Muscle of leg (tissue), 11 donors: Measurements from ENCODE around the gene ACP4. TPM values are rescaled to one million over a fixed set of nuclear protein-coding genes. Genes with fewer than 3 reads are reported as not detected.
A peak's percentile ranks its signal among the peaks of the same experiment; 100 is the strongest.

Experiments
- DNase-seq: peaks from one replicate; pipeline ENCODE4 v3.0.0; 2013
- H3K27ac ChIP-seq: one replicate; pipeline ENCODE4 v1.5.1; 2013; ENCODE audit warnings: mild to moderate bottlenecking, low read length, control low read depth
- H3K27me3 ChIP-seq: one replicate; pipeline ENCODE4 v1.6.1; 2013; ENCODE audit warnings: low read length; ENCODE audit not compliant: control insufficient read depth, insufficient read depth
- H3K36me3 ChIP-seq: one replicate; pipeline ENCODE4 v1.6.1; 2013; ENCODE audit warnings: low read length; ENCODE audit not compliant: control insufficient read depth, insufficient read depth
- H3K4me1 ChIP-seq: one replicate; pipeline ENCODE4 v1.6.1; 2013; ENCODE audit warnings: low read length; ENCODE audit not compliant: control insufficient read depth, insufficient read depth
- H3K4me3 ChIP-seq: one replicate; pipeline ENCODE4 v1.5.1; 2013; ENCODE audit warnings: low read length, control low read depth
- H3K9me3 ChIP-seq: replicated peaks from 2 replicates; pipeline ENCODE4 v1.6.1; 2013; ENCODE audit warnings: low read depth, low read length; ENCODE audit not compliant: control insufficient read depth
- WGBS: methylation state at CpG from one replicate; pipeline ENCODE4 v1.1.5; 2013; ENCODE audit warnings: missing lambda C conversion rate; ENCODE audit not compliant: insufficient coverage; 5-methylcytosine and 5-hydroxymethylcytosine counted together
- polyA plus RNA-seq, 8 donors: library from polyadenylated mRNA; unstranded; fragments of 120-200 nt; gene quantifications; one replicate each; pipeline versions ENCODE4 v1.2.1 to v1.2.3, GENCODE V29; 2013; ENCODE audit warnings: inconsistent platforms in 1 of 8, low replicate concordance in 1 of 8; ENCODE audit not compliant: insufficient read length in 8 of 8, insufficient read depth in 1 of 8
- total RNA-seq: library from RNA; stranded (reverse); fragments of 120-200 nt; gene quantifications from one replicate; pipeline ENCODE4 v1.2.4, GENCODE V29; 2013

Gene ACP4
- total and polyA plus RNA-seq, 9 donors: 0.15 to 0.16 (median 0.15) TPM; not detected in 6

- Histone ChIP-seq H3K9me3 (no peaks in the 10 kb centered on the region), H3K36me3 (peaks cover 54% of the 10 kb centered on the region)
Observed at GRCh38 chr19:50796634-50797428, 6.6 kb downstream of the ACP4 start.

GRCh38 chr19:50797429-50797780 lies 7.2 kb downstream of the ACP4 start:
- H3K4me3 ChIP-seq: no peak overlapping the region
- DNase-seq: no peak
- peaks cover 59% of the 10 kb centered on the region for H3K36me3 ChIP-seq
- no peaks in the 10 kb centered on the region for H3K9me3 ChIP-seq
- peaks cover 4% of the 10 kb centered on the region for H3K4me1 ChIP-seq
- no peaks in the 10 kb centered on the region for H3K27me3 ChIP-seq
- no peak overlapping the region for H3K27ac ChIP-seq
- WGBS: 98% methylated on average over 4 of the region's 7 CpGs

More at GRCh38 chr19:50796634-50797428, 6.6 kb downstream of the ACP4 start:
- WGBS: 99% methylated on average over 6 of the region's 8 CpGs
- Histone ChIP-seq H3K4me3 (no peak overlapping the region), H3K27ac (no peak overlapping the region), H3K27me3 (no peaks in the 10 kb centered on the region), H3K4me1 (no peaks in the 10 kb centered on the region)
- no peak for DNase-seq

GRCh38 chr19:50797781-50798658 lies 7.8 kb downstream of the ACP4 start:
- H3K4me1 ChIP-seq: peaks cover 10% of the 10 kb centered on the region
- no peak overlapping the region for H3K27ac ChIP-seq
- peaks cover 59% of the 10 kb centered on the region for H3K36me3 ChIP-seq
- no peaks in the 10 kb centered on the region for H3K9me3 ChIP-seq
- H3K27me3 ChIP-seq: no peaks in the 10 kb centered on the region
- DNase-seq: no peak
- 80% methylated on average over 15 of the region's 18 CpGs for WGBS
- no peak overlapping the region for H3K4me3 ChIP-seq

- peaks cover 59% of the 10 kb centered on the region for H3K36me3 ChIP-seq
- peaks cover 17% of the 10 kb centered on the region for H3K4me1 ChIP-seq
- H3K27ac ChIP-seq: no peak overlapping the region
- H3K27me3 ChIP-seq: no peaks in the 10 kb centered on the region
- no peak for DNase-seq
- 86% methylated on average over 18 of the region's 21 CpGs for WGBS
- no peak overlapping the region for H3K4me3 ChIP-seq
- H3K9me3 ChIP-seq: no peaks in the 10 kb centered on the region
Observed at GRCh38 chr19:50798659-50799546, 8.7 kb downstream of the ACP4 start.

- H3K4me3 ChIP-seq: no peak overlapping the region
- H3K27me3 ChIP-seq: no peaks in the 10 kb centered on the region
- 77% methylated on average over 3 of the region's 3 CpGs for WGBS
- DNase-seq: no peak
- peaks cover 17% of the 10 kb centered on the region for H3K4me1 ChIP-seq
- H3K9me3 ChIP-seq: no peaks in the 10 kb centered on the region
- H3K36me3 ChIP-seq: peaks cover 59% of the 10 kb centered on the region
- no peak overlapping the region for H3K27ac ChIP-seq
Observed at GRCh38 chr19:50799547-50799851, 9.3 kb downstream of the ACP4 start.

- DNase-seq: no peak
- WGBS: 86% methylated on average over 2 of the region's 8 CpGs
- Histone ChIP-seq H3K4me3 (no peak overlapping the region), H3K9me3 (no peaks in the 10 kb centered on the region), H3K36me3 (peaks cover 51% of the 10 kb centered on the region), H3K4me1 (peaks cover 24% of the 10 kb centered on the region), H3K27me3 (no peaks in the 10 kb centered on the region), H3K27ac (no peak overlapping the region)
Observed at GRCh38 chr19:50801107-50801506, 10.9 kb downstream of the ACP4 start.

GRCh38 chr19:50803633-50804419 lies 13.6 kb downstream of the ACP4 start:
- Histone ChIP-seq H3K36me3 (peaks cover 26% of the 10 kb centered on the region), H3K27ac (peak overlapping the region; percentile 99), H3K27me3 (no peaks in the 10 kb centered on the region), H3K9me3 (no peaks in the 10 kb centered on the region), H3K4me1 (peaks cover 24% of the 10 kb centered on the region), H3K4me3 (peak overlapping the region; percentile 97)
- DNase-seq: no peak
- 0% methylated on average over 30 of the region's 40 CpGs for WGBS

- Histone ChIP-seq H3K4me1 (peaks cover 24% of the 10 kb centered on the region), H3K27me3 (no peaks in the 10 kb centered on the region), H3K36me3 (peaks cover 19% of the 10 kb centered on the region), H3K9me3 (no peaks in the 10 kb centered on the region), H3K4me3 (peak overlapping the region; percentile 97), H3K27ac (peak overlapping the region; percentile 99)
- under 1% methylated on average over 61 of the region's 62 CpGs for WGBS
- peak; percentile 100 for DNase-seq
Observed at GRCh38 chr19:50804420-50805272, 14.4 kb downstream of the ACP4 start.

- Histone ChIP-seq H3K27me3 (no peaks in the 10 kb centered on the region), H3K4me1 (peaks cover 7% of the 10 kb centered on the region), H3K9me3 (no peaks in the 10 kb centered on the region), H3K27ac (no peak overlapping the region), H3K36me3 (no peaks in the 10 kb centered on the region), H3K4me3 (no peak overlapping the region)
- WGBS: no CpG with 5 or more reads among the region's 1 CpG
- no peak for DNase-seq
Observed at GRCh38 chr19:50808856-50809255, 18.6 kb downstream of the ACP4 start.
